OCI-LY7 (cell line): ENCODE results near the gene SEC24D. TPM values are rescaled to one million over a fixed set of nuclear protein-coding genes. Genes with fewer than 3 reads are reported as not detected.
A peak's percentile ranks its signal among the peaks of the same experiment; 100 is the strongest.

Experiments
- BruUV-seq: library from RNA; stranded (reverse); fragments of 400-500 nt; replicated peaks from 2 replicates; lab custom pipeline; 2021; lab: Mats Ljungman, UMichigan
- CTCF ChIA-PET: fragments of 300-600 bp; sonication (Branson Sonifier 250); formaldehyde crosslinking; loops from one replicate; lab custom pipeline; 2022; ENCODE audit warnings: antibody characterized with exemption; ENCODE audit not compliant: unreplicated experiment; lab: Charles Lee
- POLR2A ChIA-PET: fragments of 300-600 bp; sonication (Branson Sonifier 250); formaldehyde crosslinking; loops from one replicate; lab custom pipeline; 2022; ENCODE audit warnings: antibody characterized with exemption; lab: Charles Lee
- DNase-seq: peaks from one replicate; pipeline ENCODE4 v3.0.0-alpha.2; 2015; ENCODE audit warnings: low spot score
- H2AFZ ChIP-seq: fragments of 200-600 bp; sonication (generic), shearing (Covaris generic); 2 replicates; pipeline ENCODE4 v1.6.1; 2014; ENCODE audit warnings: mild to moderate bottlenecking, antibody characterized with exemption, low read length, moderate library complexity
- H3K27ac ChIP-seq: fragments of 200-600 bp; sonication (generic); 2 replicates; pipeline ENCODE4 v1.5.1; 2014; ENCODE audit warnings: mixed run types, low read depth, mild to moderate bottlenecking, moderate library complexity, low read length, inconsistent platforms; ENCODE audit not compliant: poor library complexity, severe bottlenecking
- H3K36me3 ChIP-seq: fragments of 200-600 bp; sonication (generic); 2 replicates; pipeline ENCODE4 v1.6.1; 2014; ENCODE audit warnings: mild to moderate bottlenecking, antibody characterized with exemption, low read length, moderate library complexity, mixed read lengths; ENCODE audit not compliant: insufficient read depth
- H3K4me1 ChIP-seq: fragments of 200-600 bp; sonication (generic); 2 replicates; pipeline ENCODE4 v1.5.1; 2014; ENCODE audit warnings: mild to moderate bottlenecking, low read length; ENCODE audit not compliant: insufficient read depth, poor library complexity, severe bottlenecking
- H3K4me2 ChIP-seq: fragments of 200-600 bp; sonication (generic); 2 replicates; pipeline ENCODE4 v1.6.1; 2014; ENCODE audit warnings: mild to moderate bottlenecking, low read length
- H3K4me3 ChIP-seq: fragments of 200-600 bp; sonication (generic); 2 replicates; pipeline ENCODE4 v1.5.1; 2014; ENCODE audit warnings: mild to moderate bottlenecking, low read depth, low read length; ENCODE audit not compliant: poor library complexity, severe bottlenecking
- H3K79me2 ChIP-seq: fragments of 200-600 bp; sonication (generic); 2 replicates; pipeline ENCODE4 v1.6.1; 2016; ENCODE audit warnings: low read depth, mild to moderate bottlenecking, low read length, moderate library complexity, mixed read lengths; ENCODE audit not compliant: insufficient read depth
- H3K9me2 ChIP-seq: fragments of 200-600 bp; sonication (generic); 2 replicates; pipeline ENCODE4 v1.6.1; 2016; ENCODE audit warnings: mild to moderate bottlenecking, low read length, mixed read lengths; ENCODE audit not compliant: insufficient read depth
- H3K9me3 ChIP-seq: fragments of 200-600 bp; sonication (generic); 2 replicates; pipeline ENCODE4 v1.6.1; 2014; ENCODE audit warnings: mild to moderate bottlenecking, mixed run types, low read length, mixed read lengths
- H4K20me1 ChIP-seq: fragments of 200-600 bp; sonication (generic); 2 replicates; pipeline ENCODE4 v1.6.1; 2014; ENCODE audit warnings: mild to moderate bottlenecking, antibody characterized with exemption, low read length, moderate library complexity, mixed read lengths; ENCODE audit not compliant: insufficient read depth
- CTCF ChIP-seq: fragments of 200-600 bp; sonication (generic); conservative IDR thresholded peaks from 2 replicates; pipeline ENCODE4 v1.5.1; 2014; ENCODE audit warnings: mild to moderate bottlenecking, antibody characterized with exemption, low read length, moderate library complexity, mixed read lengths
- EZH2phosphoT487 ChIP-seq: fragments of 200-600 bp; sonication (generic); IDR thresholded peaks from 2 replicates; pipeline ENCODE4 v1.6.1; 2018; ENCODE audit warnings: low read depth, borderline replicate concordance, mild to moderate bottlenecking, mixed run types, antibody characterized with exemption, low read length, moderate library complexity, mixed read lengths
- intact Hi-C: fragments of 100-400 bp; cut with micrococcal nuclease; formaldehyde crosslinking; loops from one replicate; pipeline ENCODE4 v1.10.0; 2022; ENCODE audit not compliant: unreplicated experiment
- total RNA-seq, 2 experiments: library from RNA; depleted of rRNA in 1 of 2; stranded (reverse); fragments of >200 nt in 1 of 2; shearing (Covaris generic) in 1 of 2; gene quantifications; 2 replicates each; pipeline ENCODE4 v1.2.3, GENCODE V29; 2014 to 2022

Gene SEC24D
- total RNA-seq, 2 experiments from 2014 or later = 15.1 to 56.1 TPM

- TF ChIP-seq EZH2phosphoT487 (no peak), CTCF (no peak)
- peaks cover 36% of the 10 kb centered on the region; the same call in 1 of the 2 replicates for H3K79me2 ChIP-seq
- H3K4me2 ChIP-seq = peak overlapping the region; percentile 97
- H3K9me2 ChIP-seq = no peaks in the 10 kb centered on the region
- intact Hi-C loops = no loop called here
- peak overlapping the region; percentile 96 for H3K27ac ChIP-seq
- CTCF ChIA-PET = interaction anchor here (1.0 kb wide), 1 partner anchor 12 kb away, joined by 3 read pairs; no protein-coding TSS in a partner anchor
- peaks cover 45% of the 10 kb centered on the region for H3K36me3 ChIP-seq
- peak overlapping the region; percentile 38; the same call in 1 of the 2 replicates for H2AFZ ChIP-seq
- no peaks in the 10 kb centered on the region for H3K9me3 ChIP-seq
- POLR2A ChIA-PET = interaction anchor here (1.1 to 2.2 kb wide), 2 partner anchors 12 to 72 kb away, joined by 4 to 8 read pairs; partner anchors contain the start of gene METTL14
- no peak for DNase-seq
- H3K4me3 ChIP-seq = peak overlapping the region; percentile 68
- H4K20me1 ChIP-seq = no peaks in the 10 kb centered on the region
- BruUV-seq = no TSS peak
- H3K4me1 ChIP-seq = peaks cover 85% of the 10 kb centered on the region
Observed at GRCh38 chr4:118757761-118758251, 78.1 kb downstream of the SEC24D start.

DNA sequence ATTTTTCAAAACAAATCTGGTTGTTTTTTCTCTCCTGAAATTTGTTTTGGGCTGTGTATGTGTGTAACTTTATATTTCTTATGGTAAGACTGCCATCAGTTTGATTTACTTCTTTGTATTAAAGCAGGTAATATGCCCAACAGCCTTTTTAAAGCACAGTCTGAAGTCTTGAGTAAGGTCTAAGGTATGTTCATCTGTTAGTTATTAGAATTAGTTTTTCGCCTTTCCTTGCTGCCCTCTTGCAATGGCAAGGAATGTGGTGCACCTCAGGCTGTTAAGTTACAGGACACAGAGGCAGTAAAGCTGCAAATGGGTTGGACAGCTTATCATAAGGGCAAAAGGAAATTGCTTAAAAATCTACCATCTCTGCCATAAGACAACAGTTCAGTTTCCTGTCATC is 79.0 kb downstream of the SEC24D start:
- H3K79me2 ChIP-seq = peaks cover 36% of the 10 kb centered on the region; the same call in 1 of the 2 replicates
- TF ChIP-seq CTCF (no peak), EZH2phosphoT487 (no peak)
- peaks cover 78% of the 10 kb centered on the region for H3K4me1 ChIP-seq
- intact Hi-C loops = no loop called here
- no peaks in the 10 kb centered on the region for H4K20me1 ChIP-seq
- POLR2A ChIA-PET = interaction anchor here (1.0 to 1.1 kb wide), 3 partner anchors 8 to 102 kb away, joined by 3 to 4 read pairs (median 3); no protein-coding TSS in a partner anchor
- no peak for DNase-seq
- CTCF ChIA-PET = interaction anchor here (1.0 kb wide), 1 partner anchor 13 kb away, joined by 3 read pairs; no protein-coding TSS in a partner anchor
- H2AFZ ChIP-seq = no peak overlapping the region
- no TSS peak for BruUV-seq
- H3K9me3 ChIP-seq = no peaks in the 10 kb centered on the region
- peak overlapping the region; percentile 96 for H3K27ac ChIP-seq
- peaks cover 47% of the 10 kb centered on the region for H3K36me3 ChIP-seq
- peak overlapping the region; percentile 97 for H3K4me2 ChIP-seq
- no peak overlapping the region for H3K4me3 ChIP-seq
- no peaks in the 10 kb centered on the region for H3K9me2 ChIP-seq

- H3K4me1 ChIP-seq = peaks cover 73% of the 10 kb centered on the region
- no peaks in the 10 kb centered on the region for H3K9me2 ChIP-seq
- BruUV-seq = no TSS peak
- no peak for DNase-seq
- H2AFZ ChIP-seq = no peak overlapping the region
- no peak overlapping the region for H3K27ac ChIP-seq
- TF ChIP-seq EZH2phosphoT487 (no peak), CTCF (no peak)
- H4K20me1 ChIP-seq = no peaks in the 10 kb centered on the region
- H3K79me2 ChIP-seq = peaks cover 33% of the 10 kb centered on the region; the same call in 1 of the 2 replicates
- ChIA-PET POLR2A (interaction anchor here (0.5 to 2.9 kb wide), 5 partner anchors 8 to 103 kb away, joined by 3 to 21 read pairs (median 3); no protein-coding TSS in a partner anchor), CTCF (no interaction called here)
- no peaks in the 10 kb centered on the region for H3K9me3 ChIP-seq
- H3K36me3 ChIP-seq = peaks cover 51% of the 10 kb centered on the region
- intact Hi-C loops = no loop called here
- no peak overlapping the region for H3K4me2 ChIP-seq
- no peak overlapping the region for H3K4me3 ChIP-seq
Observed at GRCh38 chr4:118756429-118756828, 79.5 kb downstream of the SEC24D start.
